PC-3 (cell line): ENCODE measurements around the gene SPIB. TPM values are rescaled to one million over a fixed set of nuclear protein-coding genes. Genes with fewer than 3 reads are reported as not detected.

Source experiments
- ATAC-seq: fragments of 200-7000 bp; cut with Tn5 transposase; 2 replicates; pipeline ENCODE4 v1.9.1; 2020; ENCODE audit warnings: mild to moderate bottlenecking, moderate library complexity
- BruUV-seq: library from RNA; stranded (reverse); fragments of 400-500 nt; replicated peaks from 2 replicates; lab custom pipeline; 2021; lab: Mats Ljungman, UMichigan
- CTCF ChIA-PET: fragments of 300-600 bp; sonication (Branson Sonifier 250); formaldehyde crosslinking; loops from one replicate; lab custom pipeline; 2022; ENCODE audit warnings: antibody characterized with exemption; lab: Charles Lee
- POLR2A ChIA-PET: fragments of 300-600 bp; sonication (Branson Sonifier 250); formaldehyde crosslinking; loops from one replicate; lab custom pipeline; 2022; ENCODE audit warnings: antibody characterized with exemption; ENCODE audit not compliant: unreplicated experiment; lab: Charles Lee
- DNase-seq: peaks from one replicate; pipeline ENCODE4 v3.0.0-alpha.2; 2015
- H2AFZ ChIP-seq: fragments of 300-600 bp; sonication (generic); 2 replicates; pipeline ENCODE4 v1.6.0; 2016; ENCODE audit warnings: antibody characterized with exemption, low read length
- H3F3A ChIP-seq: fragments of 300-600 bp; sonication (generic); one replicate; pipeline ENCODE4 v1.6.0; 2017; ENCODE audit warnings: antibody characterized with exemption, low read length, control low read depth, mild to moderate bottlenecking; ENCODE audit not compliant: unreplicated experiment
- H3K27ac ChIP-seq: fragments of 300-600 bp; sonication (generic); 2 replicates; pipeline ENCODE4 v1.5.1; 2016; ENCODE audit warnings: mild to moderate bottlenecking, low read length
- H3K27me3 ChIP-seq: fragments of 300-600 bp; sonication (generic); 2 replicates; pipeline ENCODE4 v1.6.1; 2016; ENCODE audit warnings: low read length, mixed read lengths
- H3K36me3 ChIP-seq: fragments of 300-600 bp; sonication (generic); 2 replicates; pipeline ENCODE4 v1.6.1; 2016; ENCODE audit warnings: low read depth, mixed run types, low read length, mixed read lengths
- H3K4me1 ChIP-seq: fragments of 300-600 bp; sonication (generic); 2 replicates; pipeline ENCODE4 v1.5.1; 2016; ENCODE audit warnings: low read length; ENCODE audit not compliant: insufficient read depth
- H3K4me2 ChIP-seq: fragments of 300-600 bp; sonication (generic); 2 replicates; pipeline ENCODE4 v1.6.0; 2016; ENCODE audit warnings: low read length
- H3K4me3 ChIP-seq: fragments of 300-600 bp; sonication (generic); 2 replicates; pipeline ENCODE4 v1.5.1; 2016; ENCODE audit warnings: mild to moderate bottlenecking, low read length, mixed read lengths
- H3K79me2 ChIP-seq: fragments of 300-600 bp; sonication (generic); 2 replicates; pipeline ENCODE4 v1.6.1; 2017; ENCODE audit warnings: low read length, mixed read lengths
- H3K9ac ChIP-seq: fragments of 300-600 bp; sonication (generic); 2 replicates; pipeline ENCODE4 v1.6.0; 2016; ENCODE audit warnings: mild to moderate bottlenecking, low read length
- H3K9me2 ChIP-seq: fragments of 300-600 bp; sonication (generic); replicated peaks from 2 replicates; pipeline ENCODE4 v1.6.1; 2016; ENCODE audit warnings: mixed run types, low read length, mixed read lengths
- H3K9me3 ChIP-seq: fragments of 300-600 bp; sonication (generic); 2 replicates; pipeline ENCODE4 v1.6.1; 2016; ENCODE audit warnings: low read length, mixed read lengths
- H4K20me1 ChIP-seq: fragments of 300-600 bp; sonication (generic); 2 replicates; pipeline ENCODE4 v1.6.1; 2016; ENCODE audit warnings: low read length, mixed read lengths
- EZH2 ChIP-seq: fragments of 300-600 bp; sonication (generic); IDR thresholded peaks from one replicate; pipeline ENCODE4 v1.6.1; 2017; ENCODE audit warnings: antibody characterized with exemption, mild to moderate bottlenecking, low read length; ENCODE audit not compliant: unreplicated experiment
- EZH2phosphoT487 ChIP-seq: fragments of 300-600 bp; sonication (generic); IDR thresholded peaks from 2 replicates; pipeline ENCODE4 v1.6.1; 2018; ENCODE audit warnings: mild to moderate bottlenecking, antibody characterized with exemption, low read length, borderline replicate concordance
- intact Hi-C: fragments of 100-400 bp; cut with micrococcal nuclease; formaldehyde crosslinking; loops from 2 replicates; pipeline ENCODE4 v1.9.0; 2023
- total RNA-seq: library from RNA; depleted of rRNA; stranded (reverse); fragments of >200 nt; gene quantifications from 2 replicates; pipeline ENCODE4 v1.2.3, GENCODE V29; 2014
- TF ChIP-seq, protein P1 (sequence below): fragments of 300-600 bp; sonication (generic); conservative IDR thresholded peaks from 2 replicates; pipeline ENCODE4 v1.5.1; 2017; ENCODE audit warnings: antibody characterized with exemption, low read depth, mild to moderate bottlenecking, low read length

Gene SPIB
- total RNA-seq, 1 experiment from 2014 or later = not detected

GRCh38 chr19:50410109-50410508 is 8.6 kb upstream of the SPIB start:
- intact Hi-C loops = no loop called here
- DNase-seq = no peak
- Histone ChIP-seq H3K9me3 (no peaks in the 10 kb centered on the region), H3F3A (no peaks in the 10 kb centered on the region), H3K27me3 (no peaks in the 10 kb centered on the region), H3K36me3 (peaks cover 42% of the 10 kb centered on the region), H3K27ac (no peak overlapping the region), H3K4me2 (no peak overlapping the region), H3K4me3 (no peak overlapping the region), H3K9me2 (no peaks in the 10 kb centered on the region), H3K79me2 (no peaks in the 10 kb centered on the region), H2AFZ (no peak overlapping the region), H4K20me1 (no peaks in the 10 kb centered on the region), H3K9ac (no peak overlapping the region), H3K4me1 (no peaks in the 10 kb centered on the region)
- no TSS peak for BruUV-seq
- ChIA-PET POLR2A (interaction anchor here (0.6 kb wide), 1 partner anchor 9 kb away, joined by 6 read pairs; the partner anchor contains the start of gene SPIB), CTCF (no interaction called here)
- ATAC-seq = no peak
- TF ChIP-seq EZH2 (no peak), EZH2phosphoT487 (no peak)
- TF ChIP-seq, protein P1, sequence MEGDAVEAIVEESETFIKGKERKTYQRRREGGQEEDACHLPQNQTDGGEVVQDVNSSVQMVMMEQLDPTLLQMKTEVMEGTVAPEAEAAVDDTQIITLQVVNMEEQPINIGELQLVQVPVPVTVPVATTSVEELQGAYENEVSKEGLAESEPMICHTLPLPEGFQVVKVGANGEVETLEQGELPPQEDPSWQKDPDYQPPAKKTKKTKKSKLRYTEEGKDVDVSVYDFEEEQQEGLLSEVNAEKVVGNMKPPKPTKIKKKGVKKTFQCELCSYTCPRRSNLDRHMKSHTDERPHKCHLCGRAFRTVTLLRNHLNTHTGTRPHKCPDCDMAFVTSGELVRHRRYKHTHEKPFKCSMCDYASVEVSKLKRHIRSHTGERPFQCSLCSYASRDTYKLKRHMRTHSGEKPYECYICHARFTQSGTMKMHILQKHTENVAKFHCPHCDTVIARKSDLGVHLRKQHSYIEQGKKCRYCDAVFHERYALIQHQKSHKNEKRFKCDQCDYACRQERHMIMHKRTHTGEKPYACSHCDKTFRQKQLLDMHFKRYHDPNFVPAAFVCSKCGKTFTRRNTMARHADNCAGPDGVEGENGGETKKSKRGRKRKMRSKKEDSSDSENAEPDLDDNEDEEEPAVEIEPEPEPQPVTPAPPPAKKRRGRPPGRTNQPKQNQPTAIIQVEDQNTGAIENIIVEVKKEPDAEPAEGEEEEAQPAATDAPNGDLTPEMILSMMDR = no peak

- H3F3A ChIP-seq = no peaks in the 10 kb centered on the region
- no peaks in the 10 kb centered on the region for H3K9me2 ChIP-seq
- no peaks in the 10 kb centered on the region for H3K9me3 ChIP-seq
- no peak overlapping the region for H3K4me3 ChIP-seq
- intact Hi-C loops = no loop called here
- DNase-seq = no peak
- no peak overlapping the region for H3K27ac ChIP-seq
- no peaks in the 10 kb centered on the region for H3K79me2 ChIP-seq
- no TSS peak for BruUV-seq
- H3K36me3 ChIP-seq = peaks cover 31% of the 10 kb centered on the region
- TF ChIP-seq, protein P1 = no peak
- no peak for TF ChIP-seq EZH2
- H2AFZ ChIP-seq = no peak overlapping the region
- H3K4me1 ChIP-seq = no peaks in the 10 kb centered on the region; the same call in 1 of the 2 replicates
- H3K27me3 ChIP-seq = no peaks in the 10 kb centered on the region
- ChIA-PET CTCF (no interaction called here), POLR2A (no interaction called here)
- H3K9ac ChIP-seq = no peak overlapping the region
- no peaks in the 10 kb centered on the region for H4K20me1 ChIP-seq
- ATAC-seq = no peak
- H3K4me2 ChIP-seq = no peak overlapping the region
Measured at GRCh38 chr19:50412419-50412818, 6.3 kb upstream of the SPIB start.

- CTCF ChIA-PET = no interaction called here
- no TSS peak for BruUV-seq
- POLR2A ChIA-PET = no interaction called here
Measured at GRCh38 chr19:50413096-50413495, 5.6 kb upstream of the SPIB start.

More at GRCh38 chr19:50413096-50413495, 5.6 kb upstream of the SPIB start:
- peaks cover 31% of the 10 kb centered on the region for H3K36me3 ChIP-seq
- intact Hi-C loops = no loop called here
- H3K4me1 ChIP-seq = no peaks in the 10 kb centered on the region; the same call in 1 of the 2 replicates
- no peaks in the 10 kb centered on the region for H3K79me2 ChIP-seq
- H3K9ac ChIP-seq = no peak overlapping the region
- no peaks in the 10 kb centered on the region for H3K9me3 ChIP-seq
- TF ChIP-seq, protein P1 = no peak
- TF ChIP-seq EZH2phosphoT487 = no peak
- H3K27me3 ChIP-seq = 0 out of 2 replicates have a peak, but pooled peaks cover 3% of the 10 kb centered on the region
- H3K4me3 ChIP-seq = no peak overlapping the region
- no peaks in the 10 kb centered on the region for H3K9me2 ChIP-seq
- no peak overlapping the region for H3K4me2 ChIP-seq
- ATAC-seq (no peak), DNase-seq (no peak)
- no peaks in the 10 kb centered on the region for H3F3A ChIP-seq
- H3K27ac ChIP-seq = no peak overlapping the region
- H2AFZ ChIP-seq = no peak overlapping the region
- H4K20me1 ChIP-seq = no peaks in the 10 kb centered on the region
